Measurements from ENCODE around the gene SYTL2. TPM values are rescaled to one million over a fixed set of nuclear protein-coding genes. Genes with fewer than 3 reads are reported as not detected.

SYTL2 gene
- polyA plus RNA-seq, 1 donor from 2014 or later = 2.3 TPM

DNA sequence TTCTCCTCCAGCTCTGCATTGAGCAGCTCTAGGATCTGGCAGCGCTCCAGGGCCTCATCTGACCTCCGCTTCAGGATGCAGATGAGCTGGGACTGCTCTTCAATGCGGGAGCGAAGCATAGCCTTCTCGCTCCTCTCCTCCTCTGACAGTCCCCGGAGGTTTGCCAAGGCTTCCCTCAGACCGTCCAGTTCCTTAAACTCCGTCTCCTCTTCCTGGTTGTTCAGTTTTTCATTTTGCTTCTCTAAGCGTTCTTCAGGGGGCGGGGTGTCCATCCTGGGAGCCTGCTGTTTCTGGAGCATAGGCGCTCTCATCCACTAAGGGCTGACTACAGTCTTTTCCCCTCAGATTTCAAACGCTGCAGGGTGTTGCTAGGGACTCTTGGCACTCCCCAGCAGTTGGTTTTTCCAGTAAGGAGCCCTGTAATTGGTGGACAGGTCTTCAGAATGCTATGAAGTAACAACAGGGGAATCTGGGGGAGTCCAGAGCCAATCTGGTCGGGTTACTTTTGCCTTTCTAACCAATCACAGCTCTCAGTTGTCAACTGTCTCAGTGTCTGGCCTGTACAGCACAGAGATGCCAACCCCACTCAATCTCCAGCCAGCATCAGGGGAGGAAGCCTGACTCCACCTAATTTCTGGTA, 125.0 kb downstream of the SYTL2 start, which contains the start of gene CCDC89 (continued):
- TF ChIP-seq TAF1 (IDR thresholded peaks at IDR 0.05; ENCODE audit: low read depth) (no peak), POLR2AphosphoS5 (IDR thresholded peaks at IDR 0.05) (no peak)

DNA sequence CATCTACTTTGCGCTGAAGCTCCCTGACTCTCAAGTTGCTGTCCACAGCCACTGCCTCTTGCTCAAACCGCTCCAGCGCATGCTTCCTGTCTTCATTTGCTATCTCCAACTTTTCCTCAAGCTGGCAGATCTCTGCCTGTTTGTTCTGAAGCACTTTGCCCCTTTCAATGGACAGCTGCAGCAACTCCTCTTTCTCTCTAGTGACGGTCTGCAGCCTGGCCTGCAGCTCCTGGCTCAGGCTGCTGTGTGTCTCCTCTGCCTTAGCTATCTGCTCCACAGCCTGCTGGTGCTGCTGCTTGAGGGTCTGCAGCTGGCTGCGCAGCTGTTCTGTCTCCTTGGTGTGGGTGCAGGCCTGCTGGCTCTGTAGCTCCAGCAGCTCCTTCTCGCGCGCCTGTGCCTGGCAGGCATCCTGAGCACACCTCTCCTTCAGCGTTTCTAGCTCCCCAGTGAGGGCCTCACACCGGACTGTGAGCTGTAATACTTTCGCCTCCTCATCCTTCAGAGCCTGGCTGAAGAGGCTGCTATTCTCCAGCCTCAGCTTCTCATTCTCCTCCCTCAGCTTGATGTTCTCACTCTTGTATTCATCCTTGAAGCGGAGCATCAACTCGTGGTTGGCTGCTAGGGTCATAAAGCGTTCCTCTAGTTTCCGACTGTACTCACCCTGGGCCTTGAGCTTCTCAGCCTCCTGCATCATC, 125.7 kb downstream of the SYTL2 start:
- H3K9ac ChIP-seq (ENCODE audit: low read length) = no peak overlapping the region
- no peak overlapping the region for H3K4me3 ChIP-seq (ENCODE audit: low read length)
- no peaks in the 10 kb centered on the region for H3K79me2 ChIP-seq (replicated peaks; ENCODE audit: insufficient read depth, low read length)
- no peaks in the 10 kb centered on the region for H3K9me3 ChIP-seq (ENCODE audit: low read length)
- H4K20me1 ChIP-seq (ENCODE audit: insufficient read depth) = no peaks in the 10 kb centered on the region
- no peaks in the 10 kb centered on the region for H3F3A ChIP-seq (ENCODE audit: insufficient read depth, low read length, poor library complexity, severe bottlenecking)
- no peak overlapping the region for H3K27ac ChIP-seq (ENCODE audit: low read length)
- no peaks in the 10 kb centered on the region for H3K27me3 ChIP-seq (ENCODE audit: insufficient read depth, low read depth, low read length)
- no peaks in the 10 kb centered on the region for H3K9me2 ChIP-seq (ENCODE audit: insufficient read depth, low read length)
- no peaks in the 10 kb centered on the region for H3K36me3 ChIP-seq (ENCODE audit: insufficient read depth, low read length)
- H3K4me2 ChIP-seq (ENCODE audit: low read length) = no peak overlapping the region
- TF ChIP-seq RAD21 (conservative IDR thresholded peaks at IDR 0.05) (no peak), EP300 (conservative IDR thresholded peaks at IDR 0.05; ENCODE audit: poor library complexity, severe bottlenecking) (no peak), EZH2 (IDR thresholded peaks at IDR 0.05; ENCODE audit: borderline replicate concordance, insufficient read depth, low read length, poor library complexity, severe bottlenecking) (no peak), SMC3 (conservative IDR thresholded peaks at IDR 0.05; ENCODE audit: poor library complexity) (no peak), TAF1 (IDR thresholded peaks at IDR 0.05; ENCODE audit: low read depth) (no peak), POLR2AphosphoS5 (IDR thresholded peaks at IDR 0.05) (no peak), MXI1 (conservative IDR thresholded peaks at IDR 0.05; ENCODE audit: poor library complexity, severe bottlenecking) (no peak)
- TF ChIP-seq, protein P1, sequence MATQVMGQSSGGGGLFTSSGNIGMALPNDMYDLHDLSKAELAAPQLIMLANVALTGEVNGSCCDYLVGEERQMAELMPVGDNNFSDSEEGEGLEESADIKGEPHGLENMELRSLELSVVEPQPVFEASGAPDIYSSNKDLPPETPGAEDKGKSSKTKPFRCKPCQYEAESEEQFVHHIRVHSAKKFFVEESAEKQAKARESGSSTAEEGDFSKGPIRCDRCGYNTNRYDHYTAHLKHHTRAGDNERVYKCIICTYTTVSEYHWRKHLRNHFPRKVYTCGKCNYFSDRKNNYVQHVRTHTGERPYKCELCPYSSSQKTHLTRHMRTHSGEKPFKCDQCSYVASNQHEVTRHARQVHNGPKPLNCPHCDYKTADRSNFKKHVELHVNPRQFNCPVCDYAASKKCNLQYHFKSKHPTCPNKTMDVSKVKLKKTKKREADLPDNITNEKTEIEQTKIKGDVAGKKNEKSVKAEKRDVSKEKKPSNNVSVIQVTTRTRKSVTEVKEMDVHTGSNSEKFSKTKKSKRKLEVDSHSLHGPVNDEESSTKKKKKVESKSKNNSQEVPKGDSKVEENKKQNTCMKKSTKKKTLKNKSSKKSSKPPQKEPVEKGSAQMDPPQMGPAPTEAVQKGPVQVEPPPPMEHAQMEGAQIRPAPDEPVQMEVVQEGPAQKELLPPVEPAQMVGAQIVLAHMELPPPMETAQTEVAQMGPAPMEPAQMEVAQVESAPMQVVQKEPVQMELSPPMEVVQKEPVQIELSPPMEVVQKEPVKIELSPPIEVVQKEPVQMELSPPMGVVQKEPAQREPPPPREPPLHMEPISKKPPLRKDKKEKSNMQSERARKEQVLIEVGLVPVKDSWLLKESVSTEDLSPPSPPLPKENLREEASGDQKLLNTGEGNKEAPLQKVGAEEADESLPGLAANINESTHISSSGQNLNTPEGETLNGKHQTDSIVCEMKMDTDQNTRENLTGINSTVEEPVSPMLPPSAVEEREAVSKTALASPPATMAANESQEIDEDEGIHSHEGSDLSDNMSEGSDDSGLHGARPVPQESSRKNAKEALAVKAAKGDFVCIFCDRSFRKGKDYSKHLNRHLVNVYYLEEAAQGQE (IDR thresholded peaks at IDR 0.05; ENCODE audit: borderline replicate concordance) = no peak
- TF ChIP-seq, protein P2, sequence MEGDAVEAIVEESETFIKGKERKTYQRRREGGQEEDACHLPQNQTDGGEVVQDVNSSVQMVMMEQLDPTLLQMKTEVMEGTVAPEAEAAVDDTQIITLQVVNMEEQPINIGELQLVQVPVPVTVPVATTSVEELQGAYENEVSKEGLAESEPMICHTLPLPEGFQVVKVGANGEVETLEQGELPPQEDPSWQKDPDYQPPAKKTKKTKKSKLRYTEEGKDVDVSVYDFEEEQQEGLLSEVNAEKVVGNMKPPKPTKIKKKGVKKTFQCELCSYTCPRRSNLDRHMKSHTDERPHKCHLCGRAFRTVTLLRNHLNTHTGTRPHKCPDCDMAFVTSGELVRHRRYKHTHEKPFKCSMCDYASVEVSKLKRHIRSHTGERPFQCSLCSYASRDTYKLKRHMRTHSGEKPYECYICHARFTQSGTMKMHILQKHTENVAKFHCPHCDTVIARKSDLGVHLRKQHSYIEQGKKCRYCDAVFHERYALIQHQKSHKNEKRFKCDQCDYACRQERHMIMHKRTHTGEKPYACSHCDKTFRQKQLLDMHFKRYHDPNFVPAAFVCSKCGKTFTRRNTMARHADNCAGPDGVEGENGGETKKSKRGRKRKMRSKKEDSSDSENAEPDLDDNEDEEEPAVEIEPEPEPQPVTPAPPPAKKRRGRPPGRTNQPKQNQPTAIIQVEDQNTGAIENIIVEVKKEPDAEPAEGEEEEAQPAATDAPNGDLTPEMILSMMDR (IDR thresholded peaks at IDR 0.05; ENCODE audit: poor library complexity, severe bottlenecking) = no peak
- no peak overlapping the region for H2AFZ ChIP-seq (ENCODE audit: low read depth, low read length)

Measured in neural cell (in vitro differentiated cells).